Measurements from ENCODE around the gene GALNT10.

GALNT10 gene

GRCh38 chr5:154268073-154268472, 77.5 kb downstream of the GALNT10 start:
- DNase-seq = no peak

DNA sequence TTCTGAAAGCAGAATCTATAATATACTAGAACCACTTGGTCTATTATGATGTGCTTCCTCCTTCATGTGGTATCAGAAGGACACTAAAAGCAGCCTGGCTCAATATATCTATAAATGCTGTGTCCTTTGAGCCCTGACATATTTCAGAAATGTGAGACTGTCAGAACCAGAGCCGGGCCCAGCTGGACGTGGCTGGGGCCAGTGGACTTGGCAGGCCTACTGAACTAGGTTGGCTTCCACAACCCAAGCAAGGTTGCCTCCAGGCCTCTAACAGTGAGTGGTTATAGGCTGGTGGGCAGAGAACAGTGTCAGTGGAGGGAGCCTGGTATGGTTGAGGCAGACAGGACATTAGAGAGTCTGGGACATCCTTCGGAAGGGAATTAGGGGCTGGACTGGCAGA, 78.9 kb downstream of the GALNT10 start:
- no peak for DNase-seq

DNA sequence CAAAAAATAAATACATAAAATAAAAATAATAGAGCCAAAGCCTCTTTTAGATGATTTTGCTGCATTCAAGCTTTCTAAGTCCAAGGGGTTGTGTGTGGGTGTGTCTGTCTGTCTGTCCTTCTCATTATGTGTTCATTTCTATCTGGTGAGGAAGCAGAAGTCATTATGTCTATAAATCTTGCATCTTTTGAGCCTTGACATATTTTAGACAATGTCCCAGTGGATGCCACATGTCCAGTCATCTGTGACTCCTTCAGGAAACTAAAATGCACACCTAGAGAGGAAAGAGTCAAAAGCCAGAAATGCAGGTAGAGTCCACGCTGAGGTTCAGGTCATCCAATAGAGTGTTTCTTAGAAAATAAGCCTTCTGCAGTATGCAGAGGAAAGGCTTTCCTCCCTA, 80.9 kb downstream of the GALNT10 start:
- no peak for DNase-seq

DNA sequence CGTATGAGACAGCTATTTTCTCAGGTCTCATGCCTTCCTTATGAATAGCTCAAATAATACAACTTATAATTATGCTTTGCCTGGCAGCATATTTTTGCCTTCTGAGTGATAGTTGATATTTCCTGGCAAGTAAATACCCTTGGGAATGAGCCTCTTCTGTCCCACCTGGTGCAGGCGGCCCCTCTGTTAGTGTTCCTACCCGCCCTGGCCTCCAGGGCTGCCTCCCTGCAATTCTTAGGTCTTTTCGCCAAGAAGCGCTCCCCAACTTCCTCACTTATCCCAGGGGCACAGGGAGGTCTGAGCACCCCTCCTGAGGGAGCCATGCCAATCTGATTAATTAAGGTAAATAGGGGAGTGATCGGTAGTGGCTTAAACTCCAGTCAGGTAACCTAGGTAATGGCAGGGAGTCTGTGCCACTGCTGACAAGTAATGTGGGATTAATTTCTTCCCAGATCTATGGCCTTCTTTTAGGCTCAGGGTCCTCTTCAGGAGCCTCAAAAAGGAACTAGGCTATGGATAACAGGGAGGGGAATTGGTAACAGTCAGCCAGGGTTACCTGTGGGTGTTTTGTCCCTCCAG, 81.5 kb downstream of the GALNT10 start:
- no peak for DNase-seq

DNA sequence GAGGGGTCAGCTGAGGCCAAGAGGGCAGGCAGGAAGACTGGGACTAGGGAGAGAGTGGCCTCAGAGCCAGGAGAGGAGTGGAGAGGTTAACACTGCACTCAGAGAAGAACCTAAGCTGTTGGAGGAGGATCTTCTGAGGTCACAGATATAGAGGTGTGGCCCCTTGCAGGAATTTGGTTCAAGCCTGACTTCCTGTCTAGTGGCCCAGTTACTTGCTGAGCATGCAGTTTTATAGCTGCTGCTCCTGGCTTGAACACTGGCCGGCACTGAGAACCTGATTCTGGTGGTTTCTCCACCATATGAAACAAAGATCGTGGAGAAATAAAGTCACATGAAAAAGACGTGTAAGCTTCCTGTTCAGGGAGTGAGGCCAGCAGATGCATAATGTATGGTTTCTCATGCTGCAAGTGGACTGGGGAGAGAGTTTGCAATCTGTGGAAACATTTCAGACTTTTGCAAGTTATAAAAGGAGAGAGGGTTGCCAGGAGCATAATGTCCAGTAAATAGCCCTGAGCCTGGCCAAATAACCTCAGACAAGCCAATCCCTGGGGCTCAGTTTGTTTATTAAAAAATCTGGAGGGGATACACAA, 82.6 kb downstream of the GALNT10 start:
- no peak for DNase-seq

GRCh38 chr5:154273963-154274827, 83.7 kb downstream of the GALNT10 start:
- no peak for DNase-seq

- no peak for DNase-seq
Observed at GRCh38 chr5:154274828-154275185, 84.3 kb downstream of the GALNT10 start.

GRCh38 chr5:154275566-154275965, 85.0 kb downstream of the GALNT10 start:
- DNase-seq = no peak

DNA sequence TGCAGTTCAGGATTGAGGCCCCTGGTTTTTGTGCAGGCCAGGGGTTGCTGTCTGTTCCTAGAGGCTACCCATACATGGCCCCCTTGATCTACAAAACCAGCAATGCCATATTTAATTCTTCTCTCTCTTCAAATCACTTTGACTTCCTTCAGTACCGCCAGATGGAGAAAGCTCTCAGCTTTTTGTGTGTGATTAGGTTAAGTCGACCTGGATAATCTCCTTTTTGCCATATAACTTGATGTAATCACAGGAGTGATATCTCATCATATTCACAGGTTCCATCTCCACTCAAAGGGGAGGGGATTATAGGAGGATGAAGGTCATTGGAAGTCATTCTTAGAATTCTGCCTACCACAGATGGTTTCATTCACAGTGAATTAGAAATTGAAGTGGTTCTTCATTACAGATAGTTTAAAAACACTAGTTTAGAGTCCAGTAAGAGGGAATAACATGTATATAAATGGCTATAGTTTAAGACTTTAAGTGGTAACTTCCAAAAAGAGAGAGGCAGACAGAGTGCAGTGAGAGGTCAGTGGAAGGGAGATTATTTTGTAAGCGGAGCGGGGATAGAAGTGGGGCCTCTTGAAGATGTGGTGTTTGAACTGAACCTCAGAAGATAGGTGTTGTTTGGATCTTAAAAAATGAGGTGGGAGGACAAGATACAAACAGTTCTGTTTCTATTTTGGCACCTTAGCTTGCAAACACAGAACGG, 85.9 kb downstream of the GALNT10 start:
- no peak for DNase-seq

DNA sequence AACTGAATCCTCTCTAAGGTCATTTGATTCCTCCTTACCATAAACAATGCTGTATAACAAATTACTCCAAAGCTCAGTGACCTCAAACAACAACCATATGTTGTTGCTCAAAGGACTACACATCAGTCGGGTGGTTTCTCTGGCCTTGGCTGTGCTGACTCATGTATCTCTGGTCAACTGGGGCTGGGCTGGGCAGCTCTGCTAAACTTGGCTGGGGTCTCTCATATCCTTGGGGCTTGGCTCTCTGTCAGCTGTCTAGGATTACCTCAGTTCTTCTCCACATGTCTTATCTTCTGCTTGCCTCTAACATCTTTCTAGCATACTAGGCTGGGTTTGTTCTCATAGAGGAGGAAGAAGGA, 86.4 kb downstream of the GALNT10 start:
- no peak for DNase-seq

GRCh38 chr5:154277499-154277898, 87.0 kb downstream of the GALNT10 start:
- no peak for DNase-seq

DNA sequence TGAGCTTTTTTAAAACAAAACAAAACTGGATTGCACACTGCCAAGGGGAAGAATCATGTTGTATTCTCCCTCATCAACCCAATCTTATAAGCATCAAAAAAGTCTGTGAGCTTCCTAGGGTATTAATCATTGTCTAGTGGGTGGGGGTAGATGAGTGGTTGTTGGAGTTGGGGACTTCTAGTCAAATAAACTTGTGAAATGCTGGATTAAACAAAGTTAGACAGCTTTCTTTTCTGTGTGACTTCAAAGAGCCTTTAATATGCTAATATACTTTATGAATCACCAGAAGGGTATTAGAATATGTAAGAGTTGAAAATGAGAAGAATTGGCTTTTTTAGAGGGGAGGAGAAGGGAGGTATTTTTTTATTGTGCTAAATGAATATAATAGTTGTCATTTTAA, 87.7 kb downstream of the GALNT10 start:
- no peak for DNase-seq

DNA sequence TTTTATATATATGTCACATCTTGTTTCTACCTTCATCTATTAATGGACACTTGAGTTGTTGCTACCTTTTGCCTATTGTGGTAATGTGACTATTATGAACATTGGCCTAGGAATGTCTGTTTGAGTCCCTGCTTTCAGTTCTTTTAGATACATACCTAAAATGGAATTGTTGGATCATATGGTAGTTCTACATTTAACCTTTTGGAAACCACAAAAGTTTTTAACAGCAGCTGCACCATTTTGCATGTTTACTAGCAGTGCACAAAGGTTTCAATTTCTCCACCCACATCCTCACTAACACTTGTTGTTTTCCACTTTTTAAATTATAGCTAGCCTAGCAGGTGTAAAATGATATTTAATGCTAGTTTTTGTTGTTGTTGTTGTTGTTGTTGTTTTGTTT, 88.4 kb downstream of the GALNT10 start:
- no peak for DNase-seq

DNA sequence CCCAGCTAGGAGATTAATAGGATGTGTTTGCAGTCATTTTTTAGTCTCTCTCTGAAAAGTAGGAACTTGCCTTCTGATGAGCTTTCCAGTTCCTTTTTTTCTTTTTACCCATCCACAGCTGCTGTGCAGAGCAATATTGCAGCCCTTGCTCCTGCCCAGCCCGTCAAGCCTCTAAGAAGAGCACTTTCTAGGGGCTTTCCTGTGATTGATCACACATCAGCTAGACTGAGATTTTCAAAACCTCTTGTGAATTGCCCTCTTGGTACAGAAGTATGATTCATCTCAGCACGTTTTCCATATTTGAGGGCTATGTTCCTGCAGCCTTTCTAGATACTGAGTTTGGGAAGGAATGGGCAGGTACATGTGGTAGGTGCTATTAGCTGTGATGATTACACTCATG, 93.9 kb downstream of the GALNT10 start:
- DNase-seq = no peak

DNA sequence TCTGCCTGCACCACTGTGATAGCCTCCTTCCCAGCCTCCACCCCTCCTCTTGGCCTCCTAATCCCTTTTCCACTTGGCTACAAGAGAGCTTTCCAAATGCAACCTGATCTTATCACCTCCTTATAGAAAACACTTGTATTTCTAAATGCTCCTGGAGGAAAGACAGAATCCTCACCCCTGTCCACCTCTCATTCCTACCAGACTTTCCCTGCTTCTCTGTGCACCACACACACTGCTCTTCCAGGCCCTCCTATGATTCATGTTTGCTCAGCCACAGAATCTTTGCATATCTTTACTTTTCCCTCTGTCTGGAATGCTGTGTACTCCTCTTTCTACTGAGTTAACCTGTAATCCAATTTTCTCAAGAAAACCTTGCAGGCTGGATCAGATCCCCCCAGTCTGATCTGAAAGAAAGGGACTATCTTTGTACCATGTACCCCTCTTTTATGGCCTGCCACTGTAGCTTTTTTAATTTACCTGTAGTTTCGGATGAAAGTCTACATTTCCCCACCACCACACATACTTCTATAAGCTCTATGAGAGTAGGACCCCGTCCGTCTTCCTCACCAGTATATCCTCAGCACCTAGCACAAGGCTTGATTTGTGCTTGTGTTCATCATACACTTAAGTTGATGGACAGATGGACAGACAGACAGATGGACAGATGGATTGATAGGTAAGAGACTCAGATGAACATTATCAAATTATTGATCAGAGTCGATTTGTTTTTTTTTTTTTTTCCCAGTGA, 95.3 kb downstream of the GALNT10 start:
- no peak for DNase-seq

DNA sequence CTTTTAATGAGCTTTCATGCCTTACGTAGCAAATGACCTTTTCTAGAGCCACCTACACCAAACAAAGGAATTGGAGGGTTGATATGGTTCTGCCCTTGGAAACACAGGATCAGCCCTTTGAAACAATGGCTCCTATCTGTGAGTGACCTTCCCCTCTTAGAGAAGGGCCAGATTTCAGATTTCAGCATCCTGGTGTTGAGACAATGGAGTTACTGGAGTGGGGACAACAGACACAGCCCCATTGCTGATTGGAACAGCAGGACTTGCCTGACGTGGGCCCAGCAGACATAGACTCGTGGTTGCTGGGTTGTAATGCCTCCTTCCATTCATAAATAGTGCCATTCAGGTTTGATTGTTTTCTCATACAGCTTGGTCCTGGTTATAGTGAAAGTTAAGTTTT, 96.0 kb downstream of the GALNT10 start:
- no peak for DNase-seq

DNA sequence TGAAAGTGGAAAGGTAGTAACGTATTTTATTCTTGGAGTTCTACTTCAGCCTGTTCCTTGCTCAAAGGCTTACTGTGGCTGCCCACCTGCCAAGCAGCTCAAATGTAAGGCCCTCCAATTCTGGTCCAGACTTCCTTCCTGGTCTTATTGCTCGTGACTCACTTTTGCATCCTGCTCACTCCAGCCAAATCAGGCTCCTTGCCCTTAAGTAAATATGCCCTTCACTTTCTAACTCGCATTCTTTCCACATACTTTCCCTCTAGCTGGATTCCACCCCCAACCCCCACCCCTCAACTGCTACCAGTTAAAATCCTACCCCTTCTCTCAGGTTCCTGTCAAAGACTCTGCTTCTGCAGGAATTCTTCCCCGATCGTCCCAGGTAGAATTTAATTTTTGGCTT, 96.6 kb downstream of the GALNT10 start:
- no peak for DNase-seq

DNA sequence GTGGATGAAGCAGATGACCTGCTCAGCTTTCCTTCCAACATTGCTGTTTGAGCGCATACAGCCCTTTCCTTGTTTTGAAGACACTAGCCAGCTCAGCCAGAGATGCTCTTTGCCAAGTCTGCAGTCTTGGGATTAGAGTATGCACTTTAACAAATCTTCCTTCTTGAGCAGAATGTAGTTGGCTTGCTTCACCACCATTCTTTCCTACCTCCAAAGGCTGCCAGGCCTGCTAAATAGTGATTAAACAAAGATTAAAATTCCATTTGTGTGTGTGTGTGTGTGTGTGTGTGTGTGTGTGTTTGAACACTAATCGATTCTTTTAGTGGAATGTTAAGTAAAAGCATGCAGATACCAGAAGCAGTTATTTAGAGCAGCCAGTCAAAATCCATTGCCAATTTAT, 97.6 kb downstream of the GALNT10 start:
- DNase-seq = no peak

DNA sequence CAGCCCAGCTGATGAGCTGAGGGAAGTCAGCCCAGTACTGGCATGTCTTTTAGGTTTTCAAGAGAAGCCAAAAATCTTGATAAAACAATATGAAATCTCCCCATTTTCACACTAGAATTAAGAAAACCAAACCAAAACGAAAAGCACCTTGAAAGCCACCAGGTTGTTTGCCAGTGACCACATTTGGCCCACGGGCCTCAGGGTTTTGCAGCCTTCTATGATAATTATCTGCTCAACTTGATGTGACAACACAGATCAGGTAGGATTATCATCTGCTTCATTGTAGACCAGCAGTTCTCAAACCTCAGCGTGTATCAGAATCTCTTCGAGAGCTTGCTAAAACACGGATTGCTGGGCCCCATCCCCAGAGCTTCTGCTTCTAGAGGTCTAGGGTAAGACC, 101.4 kb downstream of the GALNT10 start:
- DNase-seq = no peak

DNA sequence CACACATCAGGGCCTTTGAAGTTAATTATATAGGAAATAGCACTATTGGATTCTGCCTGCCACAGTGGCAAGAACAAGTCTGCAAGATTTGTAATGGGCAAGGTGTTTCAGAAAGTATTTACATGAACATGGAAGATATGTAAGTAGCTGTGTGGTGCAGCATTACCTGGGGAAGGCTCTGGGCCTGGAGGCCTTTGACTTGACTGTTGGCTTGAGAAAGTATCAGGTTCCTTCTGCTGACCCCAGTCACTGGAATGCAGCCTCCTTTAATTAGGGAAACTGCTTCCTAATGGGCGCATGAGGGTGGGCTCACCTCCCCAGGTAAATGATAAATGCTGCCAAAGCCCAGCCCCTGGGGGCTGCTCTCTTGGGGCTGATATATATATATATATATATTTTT, 102.7 kb downstream of the GALNT10 start:
- no peak for DNase-seq

DNA sequence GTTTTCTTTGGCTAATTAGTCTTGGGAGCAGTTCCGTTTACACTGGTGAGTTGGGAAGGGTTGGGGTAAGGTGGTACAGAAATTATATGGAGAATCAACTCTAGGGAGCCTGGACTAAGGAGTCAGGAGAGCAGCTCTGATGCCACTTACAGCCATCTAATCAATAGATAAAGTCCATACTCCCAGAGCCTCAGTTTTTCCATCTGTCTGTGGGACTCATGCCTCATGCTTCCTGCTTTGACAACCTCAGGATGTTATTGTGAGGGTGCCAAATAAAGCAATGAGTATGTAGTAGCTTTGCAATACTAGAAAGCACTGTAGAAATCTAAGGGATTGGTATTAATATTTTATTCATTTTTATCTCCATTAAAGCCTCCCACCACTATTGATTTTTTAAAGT, 105.0 kb downstream of the GALNT10 start:
- no peak for DNase-seq

- DNase-seq = no peak
Observed at GRCh38 chr5:154296525-154297159, 106.1 kb downstream of the GALNT10 start.

- no peak for DNase-seq
Observed at GRCh38 chr5:154298065-154298464, 107.5 kb downstream of the GALNT10 start.

Measured in activated CD8-positive, alpha-beta memory T cell treated with anti-CD3 and anti-CD28 coated beads, Interleukin-2, amount 50 U/mL, for 48 hours (primary cell).